SK-N-SH treated with all-trans-retinoic acid at 6 μM for 48 hours (cell line): ENCODE measurements around the gene TEP1.

Experiments
- ARNTL ChIP-seq: fragments of 450-650 bp; formaldehyde crosslinking; IDR thresholded peaks from 2 replicates; pipeline ENCODE4 v1.5.0; 2020; ENCODE audit warnings: low read depth, mild to moderate bottlenecking, moderate library complexity, borderline replicate concordance
- BACH2 ChIP-seq: fragments of 250-450 bp; sonication (Bioruptor Pico); IDR thresholded peaks from 2 replicates; pipeline ENCODE4 v1.9.0; 2021; ENCODE audit warnings: mild to moderate bottlenecking, borderline replicate concordance
- CREB5 ChIP-seq: fragments of 250-450 bp; sonication (Bioruptor Pico); IDR thresholded peaks from 2 replicates; pipeline ENCODE4 v1.5.1; 2020; ENCODE audit warnings: low read depth, mild to moderate bottlenecking, moderate library complexity
- CSDC2 ChIP-seq: fragments of 250-450 bp; sonication (Bioruptor Pico); IDR thresholded peaks from 2 replicates; pipeline ENCODE4 v1.5.0; 2020; ENCODE audit warnings: mild to moderate bottlenecking, moderate library complexity
- GLIS3 ChIP-seq: fragments of 250-450 bp; sonication (Bioruptor Pico); IDR thresholded peaks from 2 replicates; pipeline ENCODE4 v1.5.0; 2020; ENCODE audit warnings: mild to moderate bottlenecking, moderate library complexity
- ISL1 ChIP-seq: fragments of 250-450 bp; sonication (Bioruptor Pico); IDR thresholded peaks from 2 replicates; pipeline ENCODE4 v2.1.2; 2022; ENCODE audit warnings: mild to moderate bottlenecking, moderate library complexity
- PATZ1 ChIP-seq: fragments of 250-450 bp; sonication (Bioruptor Pico); IDR thresholded peaks from 2 replicates; pipeline ENCODE4 v1.8.0; 2020; ENCODE audit warnings: mild to moderate bottlenecking, moderate library complexity, borderline replicate concordance
- POU6F1 ChIP-seq: fragments of 250-450 bp; sonication (Bioruptor Pico); IDR thresholded peaks from 2 replicates; pipeline ENCODE4 v1.8.0; 2021; ENCODE audit warnings: low read depth, mild to moderate bottlenecking, moderate library complexity, borderline replicate concordance
- RARB ChIP-seq: fragments of 250-450 bp; sonication (Bioruptor Pico); IDR thresholded peaks from 2 replicates; pipeline ENCODE4 v1.8.0; 2021; ENCODE audit warnings: mild to moderate bottlenecking, moderate library complexity
- ZFP30 ChIP-seq: fragments of 450-650 bp; formaldehyde crosslinking; IDR thresholded peaks from 2 replicates; pipeline ENCODE4 v1.5.0; 2022; ENCODE audit warnings: mild to moderate bottlenecking, moderate library complexity

- TF ChIP-seq RARB (CRISPR knock-in tag) (no peak), POU6F1 (CRISPR knock-in tag) (no peak), PATZ1 (CRISPR knock-in tag) (no peak), GLIS3 (CRISPR knock-in tag) (no peak), BACH2 (CRISPR knock-in tag) (no peak), ZFP30 (CRISPR knock-in tag) (no peak), ISL1 (CRISPR knock-in tag) (no peak), CSDC2 (no peak), CREB5 (no peak), ARNTL (no peak)
These were observed 83.9 kb downstream of the TEP1 start for GRCh38 chr14:20329355-20329754.
